Measurements from ENCODE around the gene ZNF618.

Gene ZNF618, protein sequence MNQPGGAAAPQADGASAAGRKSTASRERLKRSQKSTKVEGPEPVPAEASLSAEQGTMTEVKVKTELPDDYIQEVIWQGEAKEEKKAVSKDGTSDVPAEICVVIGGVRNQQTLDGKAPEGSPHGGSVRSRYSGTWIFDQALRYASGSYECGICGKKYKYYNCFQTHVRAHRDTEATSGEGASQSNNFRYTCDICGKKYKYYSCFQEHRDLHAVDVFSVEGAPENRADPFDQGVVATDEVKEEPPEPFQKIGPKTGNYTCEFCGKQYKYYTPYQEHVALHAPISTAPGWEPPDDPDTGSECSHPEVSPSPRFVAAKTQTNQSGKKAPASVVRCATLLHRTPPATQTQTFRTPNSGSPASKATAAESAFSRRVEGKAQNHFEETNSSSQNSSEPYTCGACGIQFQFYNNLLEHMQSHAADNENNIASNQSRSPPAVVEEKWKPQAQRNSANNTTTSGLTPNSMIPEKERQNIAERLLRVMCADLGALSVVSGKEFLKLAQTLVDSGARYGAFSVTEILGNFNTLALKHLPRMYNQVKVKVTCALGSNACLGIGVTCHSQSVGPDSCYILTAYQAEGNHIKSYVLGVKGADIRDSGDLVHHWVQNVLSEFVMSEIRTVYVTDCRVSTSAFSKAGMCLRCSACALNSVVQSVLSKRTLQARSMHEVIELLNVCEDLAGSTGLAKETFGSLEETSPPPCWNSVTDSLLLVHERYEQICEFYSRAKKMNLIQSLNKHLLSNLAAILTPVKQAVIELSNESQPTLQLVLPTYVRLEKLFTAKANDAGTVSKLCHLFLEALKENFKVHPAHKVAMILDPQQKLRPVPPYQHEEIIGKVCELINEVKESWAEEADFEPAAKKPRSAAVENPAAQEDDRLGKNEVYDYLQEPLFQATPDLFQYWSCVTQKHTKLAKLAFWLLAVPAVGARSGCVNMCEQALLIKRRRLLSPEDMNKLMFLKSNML

DNA sequence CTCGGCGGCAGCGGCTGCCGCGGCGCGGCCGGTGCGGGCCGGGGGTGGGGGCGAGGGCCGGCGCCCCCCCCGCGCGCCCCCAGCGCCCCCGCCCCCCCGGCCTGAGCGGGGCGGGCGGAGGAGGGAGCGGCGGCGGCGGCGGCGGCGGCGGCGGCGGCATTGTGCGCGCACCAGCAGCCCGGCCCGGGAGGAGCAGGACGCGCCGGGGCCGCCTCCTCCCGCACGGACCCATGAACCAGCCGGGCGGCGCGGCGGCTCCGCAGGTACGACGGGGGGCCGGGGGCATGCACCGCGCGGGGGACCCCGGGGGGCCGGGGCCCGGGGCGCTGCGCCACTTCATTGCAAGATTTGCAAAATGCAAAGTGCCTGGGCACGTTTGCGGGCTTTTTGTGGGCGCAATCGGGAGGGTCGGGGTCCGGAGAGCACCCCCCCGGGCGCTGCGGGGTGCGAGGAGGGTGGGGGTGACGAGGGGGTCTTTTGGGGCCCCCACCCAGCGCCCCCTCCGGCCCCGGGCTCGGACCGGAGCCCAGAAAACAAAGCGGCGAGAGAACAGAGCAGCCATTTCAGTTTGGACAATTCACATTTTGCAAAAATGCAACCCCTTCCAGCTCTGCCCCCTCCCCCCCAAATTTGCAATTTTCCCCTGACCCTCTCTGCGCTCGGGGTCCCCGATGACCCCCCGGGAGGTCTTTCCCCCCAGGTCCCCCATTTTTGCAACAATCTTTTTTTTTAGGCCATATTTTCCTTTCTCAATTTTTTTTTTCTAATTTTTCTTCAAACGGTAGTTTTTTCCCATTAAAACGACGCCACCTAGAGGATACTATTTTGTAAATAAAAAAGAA, at the start of gene ZNF618:
Gene ZNF618 (plus strand): TSS at position 159 of the 842 bp plus-strand sequence. CDS start 72 bp downstream, at position 231.
- peak in 1 of 2 experiments; percentile 59 for DNase-seq

DNA sequence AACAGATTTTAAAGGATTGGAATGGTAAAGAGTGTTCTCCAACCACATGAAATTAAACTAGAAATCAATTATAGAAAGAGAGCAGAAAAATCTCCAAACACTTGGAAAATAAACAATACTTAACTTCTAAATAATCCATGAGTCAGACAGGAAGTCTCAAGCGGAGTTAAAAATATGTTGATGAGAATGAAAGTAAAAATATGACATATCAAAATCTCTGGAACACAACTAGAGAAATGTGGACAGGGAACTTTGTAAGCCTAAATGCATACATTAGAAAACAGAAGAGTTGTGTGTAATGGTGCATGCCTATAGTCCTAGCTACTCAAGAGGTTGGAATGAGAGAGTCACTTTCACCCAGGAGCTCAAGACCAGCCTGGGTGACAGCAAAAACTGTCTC, 47.9 kb upstream of the ZNF618 start:
- no peak for DNase-seq

DNA sequence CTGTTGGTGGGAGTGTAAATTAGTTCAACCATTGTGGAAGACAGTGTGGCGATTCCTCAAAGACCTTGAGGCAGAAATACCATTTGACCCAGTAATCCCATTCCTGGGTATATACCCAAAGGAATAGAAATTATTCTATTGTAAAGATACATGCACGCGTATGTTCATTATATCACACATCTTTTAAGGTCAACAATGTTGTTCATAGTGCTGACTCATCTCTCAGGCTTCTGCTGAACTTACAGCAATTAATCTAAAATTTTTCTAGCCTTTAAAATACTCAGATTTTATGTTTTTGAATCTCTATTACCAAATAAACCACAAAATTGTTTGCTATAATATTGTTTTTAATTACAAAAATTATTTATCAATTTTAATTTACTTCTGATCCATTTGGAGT, 38.8 kb upstream of the ZNF618 start:
- no peak for DNase-seq

DNA sequence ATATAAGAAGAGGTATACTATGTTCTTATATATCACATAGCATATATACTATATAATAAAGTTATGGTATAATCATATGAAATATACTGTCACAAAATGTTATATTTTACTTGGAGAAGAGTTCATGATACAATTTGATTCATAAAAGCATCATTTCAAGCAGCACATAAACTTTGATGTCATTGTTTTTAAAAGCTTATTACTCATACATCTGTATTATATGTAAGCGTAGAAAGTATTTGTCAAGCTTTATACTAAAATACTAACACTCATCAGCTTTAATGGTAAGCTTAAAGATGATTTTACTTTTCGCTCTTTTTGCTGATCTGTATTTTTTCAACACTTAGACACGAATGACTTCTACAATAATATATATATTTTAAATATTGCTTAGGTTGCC, 34.0 kb upstream of the ZNF618 start:
- no peak for DNase-seq

DNA sequence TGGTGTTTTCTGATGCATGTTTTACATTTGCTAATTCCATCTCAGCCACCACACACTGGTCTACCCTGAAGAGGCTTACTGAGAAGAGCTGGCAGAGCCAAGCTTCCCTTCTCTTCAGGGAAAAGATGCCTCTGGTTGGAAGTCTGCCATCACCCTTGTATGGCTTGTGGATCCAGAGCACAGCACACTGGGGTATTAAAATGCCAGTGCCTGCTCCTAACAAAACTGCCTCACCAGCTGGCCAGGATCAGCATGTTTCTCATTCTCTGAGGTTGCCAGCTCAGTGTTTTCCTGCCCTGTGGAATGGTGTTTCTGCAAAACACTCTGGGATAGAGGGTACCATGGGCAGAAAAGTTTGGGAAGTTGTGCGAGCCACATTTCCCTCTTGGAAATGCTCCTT, 31.6 kb upstream of the ZNF618 start:
- no peak for DNase-seq

DNA sequence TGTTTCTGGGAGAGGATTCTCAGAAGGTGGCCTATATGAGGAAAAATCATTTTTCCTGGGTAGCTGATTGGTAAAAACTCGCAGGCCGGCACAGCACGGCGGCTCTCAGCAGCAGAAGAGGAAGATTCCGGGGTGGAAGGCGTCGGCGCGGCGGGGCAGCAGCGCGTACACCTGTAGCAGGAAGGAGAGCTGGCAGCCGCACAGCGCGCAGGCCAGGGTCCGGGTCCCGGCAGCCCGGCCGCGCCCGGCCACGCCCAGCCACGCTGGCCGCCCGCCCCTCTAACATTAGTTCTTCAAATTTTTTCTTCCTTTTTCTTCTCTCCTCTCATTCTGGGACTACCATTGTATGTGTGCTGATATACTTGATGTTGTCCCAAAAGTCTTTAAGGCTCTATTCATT, 24.8 kb upstream of the ZNF618 start:
- no peak for DNase-seq

DNA sequence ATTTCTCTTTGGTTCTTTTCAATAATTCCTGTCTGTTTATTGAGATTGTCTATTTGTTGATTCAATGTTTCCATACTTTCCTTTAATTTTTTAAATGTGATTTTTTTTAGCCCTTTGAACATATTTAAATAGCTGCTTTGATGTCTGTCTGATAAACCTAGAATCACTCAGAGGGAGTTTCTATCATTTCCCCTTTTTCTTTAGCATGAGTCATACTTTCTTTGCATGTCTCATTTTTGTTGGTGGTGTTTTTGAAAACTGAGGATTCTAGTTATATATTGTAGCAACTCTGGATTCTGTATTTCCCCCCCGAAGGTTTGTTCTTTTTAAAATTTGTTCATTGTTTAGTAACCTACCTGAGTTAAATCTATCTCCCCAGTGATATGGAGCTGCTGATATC, 24.2 kb upstream of the ZNF618 start:
- no peak for DNase-seq

DNA sequence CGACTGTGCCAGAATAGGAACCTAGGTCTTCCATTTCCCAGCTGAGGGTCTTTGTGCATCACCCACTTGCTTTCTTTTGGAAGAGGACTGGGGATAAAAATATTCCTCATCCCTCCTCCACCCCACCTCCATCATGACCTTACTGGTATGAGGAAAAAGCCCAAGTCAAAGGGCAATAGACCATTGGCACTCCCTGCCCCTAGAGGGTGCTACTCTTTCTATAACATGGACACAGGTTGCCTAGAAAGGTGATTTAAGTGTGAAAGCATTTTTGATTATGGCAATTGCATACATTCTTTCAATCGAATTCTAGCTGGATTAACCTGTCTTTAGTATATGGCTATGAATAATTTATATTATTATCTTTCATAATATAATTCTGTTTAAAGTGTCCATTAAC, 22.8 kb upstream of the ZNF618 start:
- DNase-seq, result no peak

DNA sequence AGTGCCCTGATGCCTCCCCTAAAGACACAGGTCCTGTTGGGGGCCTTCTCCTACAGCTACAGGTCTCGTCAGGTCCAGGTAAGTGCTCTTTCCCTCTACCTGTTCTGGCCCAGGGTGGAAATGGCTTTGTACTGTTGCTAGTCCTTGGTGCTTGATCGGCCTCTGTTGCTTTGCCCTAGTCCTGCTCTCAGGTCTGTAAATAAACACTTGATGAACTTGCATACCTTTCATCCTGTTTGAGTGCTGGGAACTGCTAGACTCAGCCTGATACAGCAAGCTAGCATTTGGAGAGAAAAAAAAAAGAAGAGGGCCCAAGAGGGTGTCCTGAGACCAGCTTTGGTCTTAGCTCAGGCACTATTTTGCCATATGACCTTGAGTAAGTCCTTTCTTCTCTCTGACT, 21.8 kb upstream of the ZNF618 start:
- no peak for DNase-seq

DNA sequence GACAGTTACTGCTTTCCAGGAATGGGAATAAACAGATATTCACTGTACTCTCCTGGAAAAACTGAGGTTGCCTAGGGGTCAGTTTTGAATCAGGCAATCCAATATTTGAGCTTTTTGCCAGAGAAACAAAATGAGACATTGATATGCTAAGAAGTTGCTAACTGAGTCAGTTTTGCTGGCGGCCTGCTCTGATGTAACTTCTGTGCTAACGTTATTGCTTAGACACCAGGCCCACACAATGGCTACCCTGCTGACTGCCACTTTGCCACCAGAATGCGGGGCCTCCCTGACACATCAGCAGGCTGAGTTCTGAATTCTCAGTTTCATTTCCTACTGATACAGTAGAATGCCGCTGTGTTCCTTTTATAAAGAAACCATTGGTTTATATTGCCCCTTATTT, 18.2 kb upstream of the ZNF618 start:
- no peak for DNase-seq

DNA sequence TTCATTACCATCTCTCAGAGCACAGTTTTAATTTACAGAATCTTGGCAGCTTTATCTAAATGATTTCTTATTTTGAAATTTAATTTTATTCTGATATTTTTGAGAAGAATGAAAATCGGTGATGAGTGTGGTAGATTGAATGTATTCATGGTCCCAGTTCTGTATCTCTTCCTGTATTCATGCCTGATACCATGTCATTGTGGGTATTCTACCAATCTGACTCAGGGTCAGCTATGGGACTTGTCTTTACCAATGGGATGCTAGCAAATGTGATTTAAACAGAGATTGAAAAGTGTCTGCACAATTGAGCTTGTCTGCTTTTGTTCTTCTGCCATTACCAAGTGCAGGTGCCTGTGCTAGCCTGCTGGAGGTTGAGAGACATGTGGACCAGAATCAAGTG, 17.8 kb upstream of the ZNF618 start:
- no peak for DNase-seq

DNA sequence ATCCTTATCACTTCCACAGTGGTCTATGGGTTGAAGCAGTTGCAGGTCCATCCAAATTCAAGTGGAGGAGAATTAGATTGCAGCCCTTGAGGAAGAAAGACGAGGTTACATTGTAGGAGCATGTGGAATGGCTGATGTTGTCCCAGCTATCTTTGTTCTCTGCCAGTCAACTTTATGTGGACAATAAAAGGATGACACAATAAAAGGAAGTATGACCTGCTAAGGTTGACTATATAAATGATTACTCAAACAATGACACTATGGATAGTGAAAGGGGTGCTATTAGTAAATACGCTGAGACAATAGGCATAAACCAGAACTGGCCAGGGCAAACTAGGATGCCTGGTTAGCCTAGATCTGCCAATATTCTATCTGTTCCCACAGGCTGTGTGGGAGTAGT, 12.8 kb upstream of the ZNF618 start:
- DNase-seq, result no peak

DNA sequence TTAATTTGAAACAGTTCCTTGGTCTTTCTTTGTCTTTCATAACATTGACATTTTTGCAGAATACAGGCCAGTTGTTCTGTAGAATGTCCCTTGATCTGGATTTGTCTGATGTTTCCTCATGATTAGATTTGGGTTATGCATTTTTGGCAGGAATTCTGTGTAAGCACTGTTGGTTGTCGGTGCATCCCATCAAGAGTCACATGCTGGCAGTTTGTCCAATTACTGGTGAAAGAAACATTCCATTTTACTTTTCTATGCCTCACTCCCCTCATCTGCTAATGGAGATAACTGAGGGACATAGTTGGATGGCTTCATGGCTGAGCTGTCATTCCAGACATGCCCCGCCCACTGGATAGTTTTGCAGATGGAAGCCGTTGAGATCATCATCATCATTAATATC, 7.6 kb upstream of the ZNF618 start:
- no peak for DNase-seq

DNA sequence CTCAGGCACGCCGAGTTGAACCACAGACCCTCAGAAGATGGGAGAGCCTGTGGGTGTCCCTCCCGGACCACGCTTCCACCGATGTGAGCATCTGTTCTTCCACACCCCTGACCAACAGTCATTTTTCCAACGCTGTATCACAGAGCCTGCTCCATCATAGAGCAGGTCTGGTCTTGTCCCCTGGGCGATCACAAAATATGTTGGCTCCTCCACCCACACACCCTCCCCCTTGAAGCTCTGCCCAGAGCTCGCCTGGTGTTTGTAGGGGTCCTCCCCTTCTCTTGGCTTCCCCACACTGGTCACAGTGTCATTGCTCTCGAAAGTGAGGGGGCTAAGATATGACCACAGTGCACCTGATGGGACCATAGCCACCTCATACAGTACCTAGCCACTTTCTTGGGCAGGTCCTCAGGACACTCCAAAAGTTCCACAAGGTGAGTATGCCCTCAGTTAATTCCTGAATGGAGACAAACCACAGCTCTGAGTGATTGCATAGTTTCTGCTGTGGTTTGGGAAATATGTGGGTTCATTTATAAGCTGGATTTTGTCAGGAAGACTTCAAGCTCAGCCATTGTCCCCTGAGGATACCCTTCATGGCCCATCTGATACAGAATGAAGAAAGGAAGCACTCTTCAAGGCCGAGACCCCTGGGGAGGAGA, 3.5 kb upstream of the ZNF618 start:
- DNase-seq, result no peak

DNA sequence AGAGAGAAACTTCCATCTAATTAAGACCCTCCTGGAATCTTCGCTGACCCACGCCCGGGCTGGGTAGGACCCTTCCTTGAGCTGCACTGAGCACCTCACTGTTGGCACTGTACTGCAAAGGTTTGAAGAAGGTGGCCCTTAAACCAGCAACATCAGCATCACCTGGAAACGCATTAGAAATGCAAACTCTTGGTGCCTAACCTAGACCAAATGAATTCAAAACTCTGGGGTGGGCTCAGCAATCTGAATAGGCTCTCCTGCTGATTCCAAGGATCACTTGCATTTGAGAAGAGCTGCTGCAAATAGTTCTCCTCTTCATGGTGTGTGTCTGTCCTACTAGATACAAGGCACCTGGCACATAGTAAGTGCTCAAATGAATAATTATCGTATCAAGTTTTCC, 2.7 kb upstream of the ZNF618 start:
- DNase-seq, result no peak

DNA sequence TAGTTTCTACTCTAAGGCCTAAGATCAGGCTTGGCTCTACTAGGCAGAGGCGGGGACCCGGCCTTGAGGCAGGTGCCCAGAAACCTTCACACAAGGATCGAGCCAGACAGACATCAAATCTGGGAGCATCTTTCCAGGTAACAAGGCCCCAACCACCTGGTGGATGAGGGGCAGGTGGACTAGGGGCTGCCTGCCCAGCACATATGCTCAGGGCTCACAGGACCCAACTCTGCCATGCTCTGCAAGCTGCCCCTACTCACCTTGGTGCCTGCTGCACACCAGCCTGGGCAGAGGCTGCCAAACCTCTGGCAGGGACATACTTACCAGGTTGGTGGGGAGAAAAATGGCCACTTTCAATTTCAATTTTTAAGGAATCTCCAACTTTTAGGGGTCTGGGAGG, 2.2 kb upstream of the ZNF618 start:
- no peak for DNase-seq

DNA sequence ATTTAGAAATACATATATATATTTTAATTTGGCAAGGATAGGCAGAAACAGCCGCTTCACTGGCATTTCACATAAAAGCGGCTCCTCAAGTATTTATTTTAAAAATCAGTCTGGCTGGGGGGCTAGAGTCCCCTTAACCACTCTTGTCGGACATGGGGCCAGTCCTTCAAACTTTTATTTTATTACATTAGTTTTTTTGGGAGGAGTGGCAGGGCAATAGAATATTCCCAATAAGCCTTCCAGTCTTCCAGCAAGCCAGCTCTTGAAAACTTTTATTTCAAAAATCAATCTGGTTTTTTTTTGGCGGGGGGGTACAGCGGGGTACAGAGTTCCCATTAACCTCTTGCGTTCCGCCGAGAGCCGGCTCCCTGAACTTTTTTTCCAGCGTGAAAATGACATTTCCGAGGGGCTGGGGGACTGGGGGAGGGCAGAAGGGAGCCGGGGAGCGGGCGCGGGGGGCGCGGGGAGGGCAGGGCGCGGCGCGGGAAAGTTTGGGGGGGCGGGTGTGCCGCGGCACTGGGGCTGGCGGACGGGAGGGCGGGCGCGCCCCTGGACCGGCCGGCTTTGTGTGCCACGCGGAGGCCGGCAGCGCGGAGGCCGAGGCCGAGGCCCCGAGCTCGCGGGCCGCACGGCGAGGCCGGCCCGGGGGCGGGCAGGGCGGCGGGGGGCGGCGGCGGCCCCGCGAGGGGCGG, 504 bp upstream of the ZNF618 start:
- no peak for DNase-seq

DNA sequence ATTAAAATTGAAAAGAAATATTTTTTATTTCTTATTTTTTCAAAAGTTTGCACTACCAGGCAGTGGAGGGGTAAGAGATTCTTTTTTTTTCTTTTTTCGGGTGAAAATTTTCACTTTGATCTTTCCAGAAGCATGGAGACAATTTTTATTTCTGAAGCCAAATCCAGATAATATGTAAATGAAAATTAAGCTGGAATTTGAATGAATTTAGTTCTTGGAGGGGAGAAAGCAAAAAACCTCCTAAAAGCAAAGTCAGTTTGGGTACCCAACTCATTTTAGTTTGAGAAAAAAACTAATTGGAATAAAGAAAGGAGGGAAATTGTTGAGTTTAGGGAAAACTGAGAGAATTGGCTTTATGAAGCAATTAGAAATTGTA, 872 bp downstream of the ZNF618 start:
- no peak for DNase-seq

DNA sequence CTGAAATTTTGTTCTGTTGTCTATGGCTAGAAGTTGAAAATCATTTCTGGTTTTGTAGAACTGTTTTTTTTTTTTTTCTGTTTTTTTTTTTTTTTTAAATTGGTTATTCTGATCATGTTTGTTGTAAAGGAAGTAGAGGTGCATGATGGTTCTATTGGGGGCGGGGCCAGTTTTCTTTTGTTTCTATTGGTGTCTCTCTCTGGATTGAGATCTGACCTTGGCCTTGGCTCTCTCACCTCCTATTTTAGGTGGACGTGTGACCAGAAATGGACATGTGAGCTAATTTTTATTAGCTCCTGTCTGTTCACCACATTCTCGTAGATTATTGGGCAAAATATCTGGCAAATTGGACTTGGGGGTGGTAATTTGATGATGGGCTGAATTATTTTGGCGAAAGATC, 3.2 kb downstream of the ZNF618 start:
- no peak for DNase-seq

DNA sequence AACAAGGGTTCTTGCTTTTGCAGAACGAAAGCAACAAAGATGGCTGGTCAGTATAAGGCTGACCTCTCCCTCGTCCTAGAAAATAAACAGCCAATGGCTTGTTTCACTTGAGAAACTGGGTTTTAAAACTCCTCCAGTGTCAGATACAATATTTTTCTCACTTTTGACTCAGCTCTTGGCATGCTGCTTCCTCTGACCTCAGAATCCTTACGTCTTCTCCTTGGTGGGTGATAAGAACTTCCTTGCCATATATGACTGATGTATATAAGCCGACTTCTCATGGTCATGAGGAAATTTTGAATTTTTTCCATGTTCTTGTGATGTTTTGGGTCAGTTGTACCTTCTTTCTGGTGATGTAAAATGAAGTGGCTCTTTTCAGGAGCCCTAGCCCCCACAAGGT, 3.8 kb downstream of the ZNF618 start:
- no peak for DNase-seq

DNA sequence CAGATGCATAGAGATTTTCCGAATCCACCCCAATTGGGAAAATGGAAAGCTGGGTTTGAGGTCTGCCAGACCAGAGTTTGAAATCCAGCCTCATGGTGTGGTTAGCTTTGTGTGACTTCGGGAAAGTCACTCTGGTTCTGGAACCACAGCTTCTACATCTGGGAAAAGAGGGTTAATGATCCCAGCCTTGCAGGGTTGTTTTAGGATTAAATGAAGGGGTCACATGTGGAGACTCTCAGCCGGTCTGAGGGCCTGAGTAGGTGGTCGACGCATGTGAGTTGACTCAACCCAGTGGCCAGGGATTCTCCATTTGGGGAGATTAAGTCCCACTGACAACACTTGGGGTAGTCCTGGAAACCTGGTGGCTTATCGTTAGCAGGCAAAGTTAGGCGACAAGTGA, 6.1 kb downstream of the ZNF618 start:
- DNase-seq, result no peak

DNA sequence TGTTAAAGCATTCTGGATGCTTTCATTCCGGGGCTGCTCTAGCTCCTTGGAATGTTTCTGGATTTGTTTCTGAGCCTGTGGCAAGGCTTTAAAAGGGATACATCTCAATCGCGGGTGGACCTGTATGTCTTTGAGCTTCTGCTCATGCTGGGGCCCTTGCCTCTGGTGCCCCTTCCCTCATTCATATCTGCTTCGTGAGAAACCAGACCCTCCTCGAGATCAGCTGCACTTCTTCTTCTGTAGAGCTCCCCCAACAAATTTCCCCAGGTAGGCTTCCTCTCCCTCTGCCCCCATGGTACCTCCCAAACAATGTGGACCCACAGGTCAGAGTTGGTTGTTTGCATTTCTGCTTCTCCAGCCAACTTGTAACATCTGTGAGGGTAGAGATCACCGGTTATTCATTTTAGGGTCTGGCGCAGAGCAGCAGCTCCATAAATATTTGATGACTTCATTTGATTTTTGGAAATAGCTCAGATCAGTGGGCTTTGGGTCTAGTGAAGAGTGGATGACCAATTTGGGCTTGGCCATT, 6.6 kb downstream of the ZNF618 start:
- no peak for DNase-seq
